ENCODE measurements around the gene PSG6.

DNA sequence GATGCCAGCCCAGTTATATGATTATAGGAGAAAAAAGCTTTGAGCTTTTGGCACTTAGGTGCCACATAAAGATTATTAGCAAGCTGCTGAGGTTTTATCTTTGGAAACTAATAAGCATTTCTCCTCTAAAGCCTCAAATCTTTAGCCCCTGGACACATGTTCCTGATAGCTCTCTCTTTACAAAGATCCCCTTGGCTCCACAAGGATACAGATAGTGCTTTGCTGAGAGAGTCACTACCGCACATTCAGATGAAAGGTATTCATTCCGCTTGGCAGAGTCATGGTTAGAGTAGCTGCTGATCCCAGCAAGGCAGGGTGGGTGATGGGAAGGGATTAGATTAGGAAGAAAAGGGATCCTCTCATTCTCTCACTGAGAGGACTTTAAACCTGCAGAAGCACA is 47.5 kb upstream of the PSG6 start:
- TF ChIP-seq CTCF (conservative IDR thresholded peaks at IDR 0.05; ENCODE audit: low read depth, low read length): no peak
- no peak for TF ChIP-seq EZH2 (IDR thresholded peaks at IDR 0.05; ENCODE audit: borderline replicate concordance, low read depth, low read length, poor library complexity, severe bottlenecking)

All from A673 (cell line).